GM18519 (cell line): ENCODE results near the gene TRAF5.
A peak's percentile ranks its signal among the peaks of the same experiment; 100 is the strongest.

ENCODE experiments used
- ATAC-seq: cut with Tn5 transposase; IDR thresholded peaks from one replicate; pipeline ENCODE4 v1.9.1; 2021; ENCODE audit warnings: mild to moderate bottlenecking, moderate library complexity; ENCODE audit not compliant: unreplicated experiment, low FRiP score

TRAF5 gene

DNA sequence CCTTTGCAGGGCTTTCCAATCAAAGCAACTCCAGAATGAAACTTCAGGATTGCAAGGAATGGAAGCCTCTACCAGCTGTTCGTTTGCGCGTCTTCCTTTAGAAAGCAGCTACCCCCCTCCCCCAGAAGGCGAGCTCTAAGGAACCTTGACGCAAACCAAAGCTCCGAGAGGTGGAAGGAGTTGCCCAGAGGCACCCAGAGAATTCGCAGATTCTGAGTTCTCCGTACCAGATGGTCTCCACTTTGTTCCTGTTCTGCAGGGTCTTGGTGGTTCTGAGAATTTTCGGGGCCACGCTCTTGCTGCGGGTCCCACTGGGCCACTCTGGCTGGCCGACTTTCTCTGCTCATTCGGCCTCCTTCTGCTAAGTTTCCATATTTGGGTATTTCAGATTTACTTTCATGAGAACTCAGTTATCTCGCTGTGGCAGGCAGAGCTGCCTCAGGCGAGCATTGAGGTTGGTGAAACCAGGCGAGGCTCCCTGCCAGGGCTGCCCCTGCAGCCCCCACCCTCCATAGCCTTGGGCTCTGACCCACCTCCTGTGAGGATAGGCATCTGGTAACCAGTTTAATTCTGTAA, 801 bp downstream of the TRAF5 start:
- no peak for ATAC-seq

DNA sequence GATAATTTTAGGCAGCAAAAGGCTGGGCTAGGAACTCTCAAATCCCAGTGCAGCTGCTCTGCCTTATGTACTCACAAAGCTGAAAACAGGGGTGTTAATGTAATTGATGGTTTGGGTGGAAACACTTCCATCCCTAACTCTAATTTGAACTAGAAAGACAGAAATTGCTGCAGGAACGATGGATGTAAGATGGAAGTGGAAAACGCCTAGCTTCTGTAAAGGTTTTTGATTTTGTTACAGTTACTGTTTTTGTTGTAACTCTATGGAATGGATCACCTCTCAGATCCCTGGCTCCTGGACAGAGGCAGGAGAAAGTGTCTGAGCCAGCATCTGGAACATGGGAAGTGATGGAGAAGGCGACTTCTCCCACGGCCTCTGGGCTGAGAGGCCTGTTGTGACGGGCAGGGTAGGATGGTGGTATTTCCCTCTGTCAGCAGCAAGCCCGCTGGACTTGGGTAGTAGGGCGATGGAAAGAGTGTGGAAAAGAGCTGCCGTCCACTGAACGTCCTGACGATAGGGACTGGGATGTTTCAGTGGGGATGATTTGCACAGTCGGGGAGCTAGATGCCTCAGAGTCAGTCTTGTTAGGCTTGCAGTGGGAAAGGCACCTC, 1.6 kb downstream of the TRAF5 start:
- no peak for ATAC-seq

DNA sequence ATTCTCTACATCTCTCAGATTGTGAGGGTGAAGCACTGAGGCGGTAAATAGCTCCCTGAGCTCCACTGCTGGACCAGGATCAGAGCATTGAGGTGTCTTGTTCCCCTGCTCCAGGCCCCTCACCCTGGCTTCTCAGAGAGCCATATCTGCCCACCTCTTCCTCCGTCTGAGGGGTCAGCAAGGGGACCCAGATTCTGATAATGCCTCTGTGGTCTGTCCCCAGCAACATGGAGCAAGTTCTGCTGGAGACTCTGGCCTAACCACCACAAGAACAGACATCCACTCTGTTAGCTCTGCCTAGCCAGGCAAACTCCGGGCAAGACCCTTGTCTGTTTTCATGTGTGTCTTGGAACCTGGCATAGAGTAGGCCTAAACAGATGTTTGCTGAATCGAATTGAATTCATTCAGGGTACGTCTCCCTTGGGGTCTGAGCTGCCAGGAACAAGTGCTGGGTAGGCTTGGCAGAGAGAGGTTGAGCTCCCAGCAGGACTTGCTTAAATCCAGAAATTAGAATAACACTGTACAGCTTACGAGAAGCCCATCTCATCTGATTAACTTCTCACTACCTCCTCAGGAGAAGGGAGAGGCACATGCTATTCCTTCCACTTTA, 2.3 kb downstream of the TRAF5 start:
- ATAC-seq: no peak

DNA sequence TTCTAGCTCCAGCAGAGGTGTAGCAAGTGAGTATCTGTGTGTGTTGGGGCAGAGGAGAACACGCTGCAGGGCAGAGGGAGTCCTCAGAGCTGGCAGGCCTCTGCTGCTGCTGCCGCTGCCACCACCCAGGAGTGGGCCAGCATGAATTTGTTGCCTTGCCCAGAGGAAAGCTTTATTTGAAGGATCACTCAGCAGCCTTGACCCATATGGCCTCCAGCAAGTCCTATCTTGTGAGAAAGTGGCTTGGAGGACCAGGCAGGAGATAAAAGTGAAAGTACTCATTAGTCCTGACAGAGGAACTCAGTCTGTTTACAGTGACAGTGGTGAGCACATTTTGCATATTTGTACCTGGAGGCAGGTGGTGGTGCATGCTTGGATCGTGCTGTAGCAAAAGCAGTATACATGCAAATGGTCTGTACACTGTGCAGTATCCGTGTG, 3.1 kb downstream of the TRAF5 start:
- peak; percentile 56 for ATAC-seq

DNA sequence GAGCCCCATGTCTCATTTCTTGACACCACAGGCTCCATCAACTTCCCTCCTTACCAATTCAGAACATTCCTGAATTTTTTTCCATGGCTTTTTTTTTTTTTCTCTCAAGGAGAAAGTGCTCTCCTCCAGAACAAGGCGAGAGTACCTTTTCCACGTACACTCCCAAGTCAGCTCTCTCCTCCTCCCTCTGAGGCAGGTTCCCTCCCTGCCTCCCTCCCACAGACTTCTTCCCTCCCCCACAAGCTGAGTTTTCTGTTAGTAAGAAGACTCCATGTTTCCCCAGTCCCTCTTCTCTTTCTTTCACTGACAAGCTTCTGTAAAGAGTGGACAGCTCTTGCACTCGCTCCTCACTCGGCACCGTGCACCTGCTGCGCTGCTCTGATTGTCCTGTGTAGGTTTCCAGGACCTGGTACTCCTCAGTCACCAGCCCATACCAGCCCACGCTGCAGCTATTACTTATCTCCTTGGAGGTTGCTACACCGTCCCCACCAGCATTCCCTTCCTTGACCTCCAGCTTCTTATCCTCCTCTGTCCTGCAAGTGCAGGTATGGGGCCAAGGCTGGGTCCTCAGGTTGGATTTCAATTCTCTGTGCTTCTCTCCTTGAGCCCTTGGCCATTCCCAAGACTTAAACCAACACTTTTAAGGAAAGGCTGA, 3.8 kb downstream of the TRAF5 start:
- no peak for ATAC-seq

DNA sequence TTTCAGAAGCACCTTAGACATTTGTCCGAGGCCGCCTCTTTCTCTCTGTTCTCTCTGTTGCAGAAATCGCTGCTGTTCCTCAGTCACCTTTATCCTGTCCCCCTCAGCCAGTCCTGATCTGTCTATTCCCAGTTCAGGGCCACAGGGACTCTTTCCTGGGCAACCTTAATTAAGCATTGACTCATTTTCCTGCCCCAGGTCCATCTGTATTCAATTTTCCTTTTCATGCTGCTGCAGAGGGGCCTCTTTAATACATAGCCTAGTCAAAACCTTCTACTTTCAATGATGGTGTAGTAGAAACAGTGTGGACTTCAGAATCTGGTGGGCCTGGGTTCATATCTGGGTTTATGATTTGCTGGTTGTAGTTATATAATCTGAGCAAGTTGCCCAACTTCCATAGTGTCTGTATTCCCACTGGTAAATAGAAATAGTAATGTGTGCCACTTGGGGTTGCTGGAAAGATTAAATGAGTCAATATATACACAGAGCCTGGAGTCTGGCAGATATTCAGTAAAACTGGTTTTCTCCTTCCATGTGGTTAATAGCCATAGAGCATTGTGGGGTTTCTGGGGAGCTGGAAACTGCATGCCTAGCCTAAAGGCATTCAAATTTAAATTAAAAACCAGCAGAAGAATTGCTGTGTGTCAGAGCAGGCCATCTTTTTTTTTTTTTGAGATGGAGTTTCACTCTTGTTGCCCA, 4.5 kb downstream of the TRAF5 start:
- no peak for ATAC-seq

DNA sequence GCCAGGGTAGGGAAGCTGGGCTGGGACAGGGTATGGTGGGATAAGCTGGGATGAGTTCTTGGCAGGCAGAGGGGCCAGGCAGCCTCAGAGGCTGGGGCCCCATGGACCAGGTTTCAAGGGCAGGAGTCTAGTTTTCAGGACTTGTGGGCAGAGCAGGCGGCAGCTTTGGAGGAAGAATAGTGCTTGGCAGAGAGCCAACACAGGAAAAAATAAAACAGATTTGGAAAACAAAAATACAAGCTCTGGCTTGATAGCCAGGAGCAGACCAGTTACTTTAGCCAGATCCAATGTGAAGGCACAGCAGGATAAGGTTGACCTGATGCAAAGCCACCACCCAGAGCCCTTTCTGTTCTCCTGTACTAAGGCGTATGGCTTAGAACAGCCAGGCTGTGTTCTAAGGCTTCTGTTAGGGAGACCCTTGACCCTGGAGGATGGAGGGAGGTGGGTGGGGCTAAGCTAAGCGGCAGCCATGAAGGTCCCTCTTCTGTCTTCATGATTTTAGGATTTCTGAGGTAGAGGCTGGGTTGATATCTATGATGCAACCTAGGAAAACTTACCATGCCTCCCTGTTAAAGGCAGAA, 5.5 kb downstream of the TRAF5 start:
- ATAC-seq: no peak

DNA sequence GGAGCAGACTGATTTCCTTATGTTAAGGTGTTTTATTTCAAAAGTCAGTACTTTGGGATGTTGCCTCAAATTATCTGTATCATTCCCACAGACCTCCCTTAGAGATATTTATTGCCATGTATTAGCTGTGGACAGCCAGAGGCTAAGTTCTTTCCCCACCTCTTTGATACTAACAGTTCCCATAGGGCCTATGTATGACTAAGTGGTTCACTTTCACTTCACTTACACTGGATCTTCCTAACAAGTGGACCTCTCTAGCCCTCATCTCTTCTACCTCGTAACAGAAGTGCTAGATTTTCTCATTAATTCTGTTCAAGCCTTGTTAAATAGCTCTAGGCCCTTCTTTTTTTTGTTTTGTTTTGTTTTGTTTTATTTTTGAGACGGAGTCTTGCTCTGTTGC, 6.2 kb downstream of the TRAF5 start:
- no peak for ATAC-seq

DNA sequence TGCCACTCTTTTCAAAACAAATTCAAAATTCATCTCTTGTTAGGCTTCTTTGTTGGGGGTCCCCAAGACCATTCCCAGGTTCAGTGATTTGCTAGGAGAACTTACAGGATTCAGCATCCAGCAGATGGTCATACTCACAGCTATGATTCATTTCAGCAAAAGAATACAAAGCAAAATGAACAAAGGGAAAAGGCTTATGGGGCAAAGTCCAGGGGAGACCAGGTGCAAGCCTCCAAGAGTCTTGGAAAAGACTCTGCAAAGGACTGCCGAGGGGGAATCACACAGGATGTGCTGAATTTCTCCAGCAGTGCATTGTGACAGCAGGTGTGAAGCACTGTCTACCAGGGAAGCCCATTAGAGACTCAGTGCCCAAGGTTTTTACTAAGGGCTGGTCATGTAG, 7.3 kb downstream of the TRAF5 start:
- no peak for ATAC-seq

DNA sequence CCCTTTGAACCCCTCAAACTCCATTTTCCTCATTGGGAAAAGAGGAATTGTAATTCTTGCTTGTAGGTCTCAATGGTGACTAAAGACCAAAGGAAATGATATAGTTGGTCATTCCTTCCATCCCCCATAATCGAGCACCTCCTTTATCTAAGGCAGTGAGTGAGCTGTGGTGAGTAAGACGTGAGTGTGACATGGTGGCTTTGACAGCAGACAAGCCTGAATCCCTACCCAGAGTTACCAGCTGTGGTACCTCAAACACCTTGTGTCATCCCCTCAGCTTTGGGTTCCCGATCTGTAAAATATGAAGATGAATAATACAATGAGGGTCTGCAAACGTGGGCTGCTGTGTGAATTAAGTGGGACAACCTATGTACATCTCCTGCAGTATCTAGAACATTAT, 8.4 kb downstream of the TRAF5 start:
- no peak for ATAC-seq

DNA sequence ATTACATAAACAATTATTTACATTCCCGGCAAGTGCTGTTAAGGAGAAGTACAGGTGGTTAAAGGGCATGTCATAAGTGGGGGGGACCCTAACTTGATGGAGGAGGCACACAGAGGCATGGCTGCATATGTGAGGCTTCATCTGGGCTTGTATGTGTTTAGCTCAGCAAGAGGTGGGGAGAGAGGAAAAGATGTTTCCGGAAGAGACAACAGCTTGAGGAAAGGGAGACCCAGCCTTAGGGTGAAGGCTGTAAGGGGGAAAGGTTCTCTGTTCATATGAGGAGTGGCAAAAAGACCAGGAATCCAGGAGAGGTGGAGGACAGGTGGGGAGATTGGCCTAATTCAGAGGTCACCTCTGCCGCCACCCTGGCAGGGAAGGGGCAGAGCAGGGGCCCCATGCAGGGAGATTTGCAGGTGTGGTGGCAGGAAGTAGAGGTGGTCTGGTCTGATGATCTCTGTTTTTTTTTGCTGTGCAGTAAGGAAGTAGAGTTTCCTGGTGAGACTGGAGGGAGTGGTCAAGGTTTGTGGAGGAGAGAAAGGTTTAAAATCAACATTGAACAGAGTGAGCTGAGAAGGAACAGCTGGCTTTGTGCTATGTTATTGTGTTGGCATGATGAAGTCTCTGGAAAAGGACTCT, 9.0 kb downstream of the TRAF5 start:
- ATAC-seq: peak; percentile 76

DNA sequence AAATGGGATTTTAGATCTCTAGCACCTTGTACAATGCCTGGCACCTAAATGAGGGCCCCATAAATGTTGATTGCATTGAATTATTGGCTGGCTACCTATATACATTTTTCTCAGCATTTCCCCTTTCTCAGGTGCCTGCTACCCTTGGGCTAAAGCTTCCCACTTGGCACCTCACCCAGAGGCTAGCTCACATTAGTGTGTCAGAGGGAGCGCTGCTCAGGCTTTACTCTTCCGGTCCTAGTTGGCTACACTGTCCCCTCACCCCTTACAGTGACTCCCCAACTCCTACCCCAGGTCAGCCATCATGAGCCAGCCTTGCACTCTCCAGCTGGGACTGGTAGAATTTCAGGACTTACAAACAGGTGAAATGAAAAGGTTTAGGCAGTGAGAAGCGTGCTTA, 9.5 kb downstream of the TRAF5 start:
- no peak for ATAC-seq

DNA sequence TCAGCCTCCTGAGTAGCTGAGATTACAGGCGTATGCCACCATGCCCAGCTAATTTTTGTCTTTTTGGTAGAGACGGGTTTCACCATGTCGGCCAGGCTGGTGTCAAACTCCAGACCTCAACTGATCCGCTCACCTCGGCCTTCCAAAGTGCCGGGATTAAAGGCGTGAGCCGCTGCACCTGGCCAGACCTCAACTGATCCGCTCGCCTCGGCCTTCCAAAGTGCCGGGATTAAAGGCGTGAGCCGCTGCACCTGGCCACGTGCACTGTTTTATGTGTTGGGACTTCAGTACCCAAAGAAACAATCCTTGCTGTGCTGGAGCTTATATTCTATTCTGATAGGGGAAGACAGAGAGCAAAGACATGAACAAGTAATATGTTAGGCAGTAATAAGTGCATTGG, 10.1 kb downstream of the TRAF5 start:
- no peak for ATAC-seq

DNA sequence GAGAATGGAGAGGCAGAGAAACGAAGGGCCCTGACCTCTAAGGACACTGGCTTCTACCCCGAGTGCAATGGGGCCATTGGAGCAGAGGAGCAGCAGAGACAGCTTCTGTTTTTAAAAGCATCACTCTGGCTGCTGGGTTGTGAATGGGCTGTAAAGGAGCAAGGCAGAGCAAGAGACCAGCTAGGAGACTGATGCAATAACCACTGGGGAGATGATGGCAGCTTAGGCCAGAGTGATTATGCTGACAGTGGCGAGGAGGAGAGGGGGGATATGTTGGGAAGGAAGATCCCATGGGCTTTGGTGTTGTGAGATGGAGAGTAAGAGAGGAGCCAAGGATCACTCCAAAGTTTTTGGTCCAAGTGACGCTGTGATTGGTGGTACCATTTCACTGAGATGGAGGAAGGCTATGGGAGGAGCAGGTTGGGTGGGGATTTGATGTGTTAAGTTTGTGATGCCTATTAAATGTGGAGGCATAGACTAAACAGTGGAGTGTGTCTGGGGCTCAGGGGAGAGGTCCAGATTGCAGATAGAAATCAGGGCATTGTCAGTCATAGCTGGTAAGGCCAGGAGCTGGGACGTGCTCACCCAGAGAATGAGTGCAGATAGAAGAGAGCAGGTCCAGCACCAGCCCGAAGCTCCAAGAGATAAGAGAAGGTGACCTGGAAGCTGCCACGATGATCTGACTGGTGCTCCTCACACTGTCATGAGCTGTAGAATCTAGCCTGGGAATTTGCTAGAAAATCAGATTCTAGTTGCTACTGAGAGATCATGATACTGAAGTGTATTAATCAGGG, 11.0 kb downstream of the TRAF5 start:
- ATAC-seq: no peak

DNA sequence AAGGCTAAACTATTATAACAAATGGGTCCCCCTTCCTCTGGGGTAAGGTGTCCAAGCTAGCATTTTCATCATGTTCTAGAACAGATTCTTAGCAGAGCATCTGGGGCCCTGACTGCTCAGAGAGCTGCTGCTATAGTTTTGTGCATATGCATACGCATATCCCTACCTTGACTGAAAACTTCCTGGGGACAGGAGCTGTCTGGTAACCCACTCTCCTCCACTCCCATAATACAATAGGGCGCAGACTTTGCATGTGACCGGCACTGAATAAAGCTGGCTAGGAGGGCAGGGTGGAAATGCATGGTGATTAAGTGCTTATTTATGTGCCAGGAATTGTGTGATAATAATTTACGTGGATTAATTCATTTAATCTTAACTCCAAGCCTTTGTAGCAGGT, 11.6 kb downstream of the TRAF5 start:
- ATAC-seq: no peak

DNA sequence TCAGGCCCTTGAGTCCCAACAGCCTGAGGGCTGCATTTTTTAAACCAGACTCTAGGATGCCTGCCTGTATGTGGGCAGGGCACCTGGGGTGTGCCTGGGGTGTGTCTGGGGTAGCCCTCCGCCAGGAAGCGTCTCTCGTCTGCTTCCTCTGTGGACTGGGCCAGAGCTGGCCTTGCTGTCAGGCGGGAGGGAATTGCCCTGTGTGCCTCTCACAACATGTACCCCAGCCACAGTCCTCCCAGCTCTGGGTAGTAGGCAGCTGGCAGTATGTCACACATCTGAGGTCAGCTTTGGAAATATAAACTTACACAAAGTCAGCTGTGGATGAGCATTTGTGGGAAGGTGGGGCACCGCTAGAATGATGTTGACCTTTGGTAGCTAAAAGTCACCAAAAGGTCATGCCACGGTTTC, 13.0 kb downstream of the TRAF5 start:
- ATAC-seq: no peak

DNA sequence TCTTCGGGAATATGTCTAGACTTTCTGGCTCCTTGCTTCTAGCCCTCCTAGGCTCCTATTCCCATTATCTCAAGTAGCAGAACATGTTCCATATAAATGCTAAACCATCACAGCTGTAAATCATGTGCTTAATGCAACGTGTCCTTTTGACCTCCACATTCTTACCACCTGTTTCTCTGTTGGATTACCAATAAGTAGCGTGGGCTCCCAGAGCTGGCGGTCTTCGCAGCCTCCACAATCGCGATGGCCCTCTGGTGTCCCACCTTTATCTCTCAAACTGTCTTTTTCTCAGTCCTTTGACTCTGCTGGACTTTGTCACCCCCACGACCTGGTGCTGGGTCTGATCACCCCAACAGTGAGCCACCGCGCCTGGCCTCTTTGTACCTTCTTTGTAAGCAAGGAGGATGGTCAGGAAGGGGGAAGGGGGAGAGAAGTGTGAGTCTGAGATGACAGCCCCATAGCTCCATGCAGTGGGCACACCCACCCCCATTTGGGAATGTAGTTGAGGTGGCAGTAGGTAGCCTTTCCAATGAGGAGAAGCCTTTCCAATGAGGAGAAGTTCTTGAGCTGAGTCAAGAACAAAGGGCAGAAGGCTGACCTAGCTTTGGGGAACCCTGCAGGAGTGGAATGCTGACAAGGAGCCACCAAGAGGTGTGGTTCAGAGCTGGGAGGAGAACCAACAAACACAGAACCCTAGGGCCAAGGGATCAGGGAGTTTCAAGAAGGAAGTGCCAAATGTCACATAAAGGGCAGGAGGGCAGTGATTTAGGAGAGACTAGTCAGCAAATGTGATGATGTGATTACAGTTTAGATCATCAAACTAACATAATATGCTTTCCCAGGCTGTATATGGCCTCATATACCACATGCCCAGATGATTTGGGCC, 14.2 kb downstream of the TRAF5 start:
- ATAC-seq: no peak

DNA sequence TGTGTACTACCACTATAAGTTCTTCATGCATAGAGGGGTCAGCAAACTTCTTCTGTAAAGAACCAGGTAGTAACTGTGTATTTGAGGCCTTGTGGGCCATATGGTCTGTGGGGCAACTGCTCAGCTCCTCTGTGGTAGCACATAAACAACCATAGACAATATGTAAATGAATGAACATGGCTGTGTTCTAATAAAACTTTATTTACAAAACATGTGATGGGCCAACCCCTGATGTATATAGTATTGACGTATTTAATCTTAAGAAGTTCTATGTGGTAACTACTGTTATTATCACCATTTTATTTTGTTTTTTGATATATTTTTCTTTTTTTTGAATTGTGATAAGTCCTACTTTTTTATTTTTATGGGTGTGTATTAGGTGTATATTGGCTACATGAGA, 15.4 kb downstream of the TRAF5 start:
- ATAC-seq: no peak

DNA sequence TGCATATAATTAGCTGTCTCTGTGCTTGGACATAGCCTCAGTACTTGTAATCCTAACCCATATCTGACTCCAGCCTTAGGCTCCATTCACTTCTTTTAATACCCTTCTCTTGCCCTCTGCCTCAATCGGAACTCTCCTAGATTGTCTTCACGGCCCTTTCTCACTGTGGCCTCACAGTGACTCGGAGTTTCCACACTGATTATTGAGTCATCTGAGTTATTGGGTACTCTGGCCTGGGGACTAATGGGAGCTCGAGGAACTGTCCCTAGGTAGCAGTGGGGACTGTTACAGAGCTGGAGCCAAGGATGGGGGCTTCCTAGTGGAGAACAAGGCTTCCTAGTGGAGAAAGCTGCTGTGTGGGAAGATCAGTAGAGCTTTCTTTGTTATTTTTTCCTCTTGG, 17.0 kb downstream of the TRAF5 start:
- ATAC-seq: no peak
